Prostate gland (tissue), 2 donors: Measurements from ENCODE around the gene CARD16. TPM values are rescaled to one million over a fixed set of nuclear protein-coding genes. Genes with fewer than 3 reads are reported as not detected.

Experiments used
- DNase-seq: peaks from one replicate; pipeline ENCODE4 v3.0.0-alpha.2; 2019; ENCODE audit warnings: low spot score
- H3K27ac ChIP-seq, 2 donors: fragments of 200-600 bp; sonication (generic); 2 replicates each; pipeline ENCODE4 v1.5.1; 2017 to 2019
- H3K27me3 ChIP-seq: fragments of 200-600 bp; sonication (generic); replicated peaks from 2 replicates; pipeline ENCODE4 v1.5.1; 2019; ENCODE audit not compliant: insufficient read depth
- H3K36me3 ChIP-seq, 2 donors: fragments of 200-600 bp; sonication (generic); 1 replicate in 1 of 2; 2 replicates in 1 of 2; pipeline versions ENCODE4 v1.5.1 to v1.8.1; 2017 to 2019
- H3K4me1 ChIP-seq: fragments of 200-600 bp; sonication (generic); replicated peaks from 2 replicates; pipeline ENCODE4 v1.5.1; 2019
- H3K4me3 ChIP-seq, 2 donors: fragments of 200-600 bp; sonication (generic); 2 replicates each; pipeline ENCODE4 v1.5.1; 2017 to 2019
- H3K9me3 ChIP-seq: fragments of 200-600 bp; sonication (generic); 2 replicates; pipeline ENCODE4 v1.5.1; 2017
- POLR2A ChIP-seq: fragments of 450-650 bp; IDR thresholded peaks from one replicate; pipeline ENCODE4 v1.6.1; 2016; ENCODE audit warnings: antibody characterized with exemption, mild to moderate bottlenecking
- POLR2AphosphoS5 ChIP-seq: sonication (generic); formaldehyde crosslinking; IDR thresholded peaks from one replicate; pipeline ENCODE4 v1.6.1; 2017; ENCODE audit warnings: antibody characterized with exemption
- WGBS: methylation state at CpG from one replicate; pipeline ENCODE4 v1.1.5; 2018; 5-methylcytosine and 5-hydroxymethylcytosine counted together
- intact Hi-C: fragments of 100-400 bp; cut with DNase I; formaldehyde crosslinking; loops from one replicate; pipeline ENCODE4 v1.14.2; 2022
- total RNA-seq, 2 donors: library from RNA; depleted of rRNA; stranded (reverse); fragments of >200 nt; gene quantifications; one replicate each; pipeline ENCODE4 v1.1.0, GENCODE V29; 2016
- TF ChIP-seq, protein P1 (sequence below), 4 experiments: fragments of 200-600 bp in 2 of 4; fragments of 450-650 bp in 2 of 4; sonication (generic) in 2 of 4; IDR thresholded peaks; 1 replicate in 3 of 4; 2 replicates in 1 of 4; pipeline ENCODE4 v1.5.1; 2016 to 2019; ENCODE audit warnings: antibody characterized with exemption in 4 of 4, mild to moderate bottlenecking in 2 of 4, moderate library complexity in 2 of 4

The CARD16 gene
- total RNA-seq, 2 donors from 2014 or later, result 6.7 to 7.9 TPM

DNA sequence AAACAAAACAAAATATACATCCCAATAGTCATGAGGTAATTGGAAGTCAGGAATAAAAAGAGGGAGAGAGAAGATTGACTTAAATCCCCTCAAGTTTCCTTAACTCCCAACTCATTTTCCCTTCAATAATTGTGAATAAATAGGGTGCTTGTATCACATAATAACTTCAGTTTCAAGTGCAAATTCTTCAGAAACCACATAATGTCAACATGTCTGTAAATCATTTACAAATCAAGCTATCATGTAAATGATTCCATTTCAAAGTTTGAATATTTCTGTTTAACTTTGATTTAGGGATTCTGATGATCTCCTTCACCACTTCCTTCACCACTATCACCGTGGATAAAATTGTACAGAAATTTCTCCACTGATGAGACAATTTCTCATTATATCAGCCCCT, 45.4 kb downstream of the CARD16 start:
- H3K4me1 ChIP-seq, result no peaks in the 10 kb centered on the region
- TF ChIP-seq POLR2AphosphoS5, result no peak
- TF ChIP-seq, protein P1, sequence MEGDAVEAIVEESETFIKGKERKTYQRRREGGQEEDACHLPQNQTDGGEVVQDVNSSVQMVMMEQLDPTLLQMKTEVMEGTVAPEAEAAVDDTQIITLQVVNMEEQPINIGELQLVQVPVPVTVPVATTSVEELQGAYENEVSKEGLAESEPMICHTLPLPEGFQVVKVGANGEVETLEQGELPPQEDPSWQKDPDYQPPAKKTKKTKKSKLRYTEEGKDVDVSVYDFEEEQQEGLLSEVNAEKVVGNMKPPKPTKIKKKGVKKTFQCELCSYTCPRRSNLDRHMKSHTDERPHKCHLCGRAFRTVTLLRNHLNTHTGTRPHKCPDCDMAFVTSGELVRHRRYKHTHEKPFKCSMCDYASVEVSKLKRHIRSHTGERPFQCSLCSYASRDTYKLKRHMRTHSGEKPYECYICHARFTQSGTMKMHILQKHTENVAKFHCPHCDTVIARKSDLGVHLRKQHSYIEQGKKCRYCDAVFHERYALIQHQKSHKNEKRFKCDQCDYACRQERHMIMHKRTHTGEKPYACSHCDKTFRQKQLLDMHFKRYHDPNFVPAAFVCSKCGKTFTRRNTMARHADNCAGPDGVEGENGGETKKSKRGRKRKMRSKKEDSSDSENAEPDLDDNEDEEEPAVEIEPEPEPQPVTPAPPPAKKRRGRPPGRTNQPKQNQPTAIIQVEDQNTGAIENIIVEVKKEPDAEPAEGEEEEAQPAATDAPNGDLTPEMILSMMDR (IDR thresholded peaks at IDR 0.05), result no peak
- DNase-seq, result no peak
- no peak overlapping the region for H3K27ac ChIP-seq
- 85% methylated on average over 1 of the region's 1 CpG for WGBS
- H3K36me3 ChIP-seq, result no peaks in the 10 kb centered on the region
- no peaks in the 10 kb centered on the region for H3K9me3 ChIP-seq
- intact Hi-C loops, result no loop called here
- H3K4me3 ChIP-seq, result no peak overlapping the region
- H3K27me3 ChIP-seq, result no peaks in the 10 kb centered on the region

DNA sequence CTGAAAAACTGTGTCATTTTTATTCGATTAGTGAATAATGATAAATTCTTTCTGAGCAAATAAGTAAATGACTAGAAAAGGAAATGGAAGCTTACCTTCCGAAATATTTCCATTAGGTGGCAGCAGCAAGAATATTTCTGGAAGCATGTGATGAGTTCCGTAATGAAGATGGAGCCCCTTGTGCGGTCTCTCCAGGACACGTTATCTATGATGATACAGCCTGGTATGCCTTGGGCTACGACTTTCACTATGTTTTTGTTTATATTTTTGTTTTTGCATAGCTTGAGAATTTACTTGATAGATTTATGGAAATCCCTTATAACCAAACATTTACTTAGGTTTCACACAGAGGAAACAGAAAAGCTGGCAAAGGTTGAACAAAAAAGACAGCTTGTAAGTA, 47.8 kb downstream of the CARD16 start:
- intact Hi-C loops, result no loop called here
- Histone ChIP-seq H3K27me3 (no peaks in the 10 kb centered on the region), H3K36me3 (no peaks in the 10 kb centered on the region), H3K4me3 (no peak overlapping the region), H3K4me1 (no peaks in the 10 kb centered on the region), H3K27ac (no peak overlapping the region), H3K9me3 (no peaks in the 10 kb centered on the region)
- DNase-seq, result no peak
- 83% methylated on average over 6 of the region's 6 CpGs for WGBS
- TF ChIP-seq, protein P1 (IDR thresholded peaks at IDR 0.05), result no peak
- TF ChIP-seq POLR2AphosphoS5, result no peak
- TF ChIP-seq POLR2A, result no peak

DNA sequence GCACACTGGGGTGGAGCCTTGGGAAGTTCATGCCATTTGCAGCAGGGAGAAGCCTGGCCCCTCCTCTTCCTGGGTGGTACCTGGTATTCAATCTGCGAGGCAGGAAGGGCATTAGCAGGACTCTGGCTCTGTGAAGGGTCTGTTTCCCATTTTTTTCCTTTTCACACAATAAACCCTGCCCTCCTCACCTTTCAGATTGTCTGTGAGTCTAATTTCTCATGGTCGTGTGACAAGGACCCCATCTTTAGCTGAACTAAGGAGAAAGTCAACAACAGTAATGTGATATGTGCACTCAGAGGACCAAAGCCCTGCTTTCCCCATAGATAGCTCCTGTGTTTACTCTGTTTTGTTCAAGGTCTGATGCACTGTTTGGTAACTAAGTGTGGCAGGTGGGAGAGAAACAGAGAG, 50.1 kb downstream of the CARD16 start:
- no peaks in the 10 kb centered on the region for H3K9me3 ChIP-seq
- intact Hi-C loops, result no loop called here
- no peaks in the 10 kb centered on the region for H3K36me3 ChIP-seq
- TF ChIP-seq POLR2A, result no peak
- TF ChIP-seq POLR2AphosphoS5, result no peak
- TF ChIP-seq, protein P1 (IDR thresholded peaks at IDR 0.05), result no peak
- no peak overlapping the region for H3K4me3 ChIP-seq
- no peak for DNase-seq
- H3K27ac ChIP-seq, result no peak overlapping the region
- no peaks in the 10 kb centered on the region for H3K4me1 ChIP-seq
- H3K27me3 ChIP-seq, result no peaks in the 10 kb centered on the region
- WGBS, result 56% methylated on average over 2 of the region's 2 CpGs

DNA sequence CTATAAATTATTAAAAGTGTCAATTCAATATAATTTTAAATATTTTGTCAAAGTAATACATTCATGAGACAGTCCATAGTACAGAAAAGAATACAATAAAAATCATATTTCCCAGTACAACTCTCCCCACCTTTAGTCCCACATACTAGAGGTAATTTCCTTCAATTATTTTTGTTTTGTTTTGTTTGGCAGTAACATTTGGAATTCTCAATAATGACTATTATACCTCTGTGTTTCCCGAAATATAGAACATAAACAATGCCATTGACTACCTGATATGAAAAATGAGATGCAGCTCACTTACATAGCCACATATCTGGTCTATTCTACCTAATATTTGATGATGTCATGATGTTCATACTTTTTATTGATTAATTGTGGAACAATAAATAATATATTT, 52.4 kb downstream of the CARD16 start:
- Histone ChIP-seq H3K27ac (no peak overlapping the region), H3K36me3 (no peaks in the 10 kb centered on the region), H3K4me3 (no peak overlapping the region), H3K27me3 (no peaks in the 10 kb centered on the region), H3K9me3 (no peaks in the 10 kb centered on the region), H3K4me1 (no peaks in the 10 kb centered on the region)
- intact Hi-C loops, result no loop called here
- DNase-seq, result no peak
- 78% methylated on average over 1 of the region's 1 CpG for WGBS
- TF ChIP-seq POLR2AphosphoS5, result no peak
- TF ChIP-seq, protein P1 (IDR thresholded peaks at IDR 0.05), result no peak
- no peak for TF ChIP-seq POLR2A

DNA sequence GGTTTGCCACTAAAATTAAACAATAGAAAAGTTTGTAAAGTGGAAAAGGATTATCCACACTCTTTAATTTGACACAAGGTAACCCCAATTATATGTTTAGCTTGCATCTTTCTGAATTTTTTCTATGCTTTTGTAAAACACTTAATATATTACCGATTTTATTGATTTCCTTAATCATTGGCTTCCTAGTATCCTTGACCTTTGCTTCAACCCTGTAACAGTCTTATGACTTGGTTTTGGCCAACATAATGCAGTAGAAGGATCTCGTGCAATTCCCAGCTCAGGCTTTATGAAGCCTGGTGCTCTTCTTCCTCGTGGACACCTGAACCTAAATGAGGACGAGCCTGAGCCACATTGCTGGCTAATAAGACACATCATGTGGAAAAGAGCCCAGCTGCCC, 53.1 kb downstream of the CARD16 start:
- Histone ChIP-seq H3K27ac (no peak overlapping the region), H3K36me3 (no peaks in the 10 kb centered on the region), H3K9me3 (no peaks in the 10 kb centered on the region), H3K4me3 (no peak overlapping the region), H3K4me1 (no peaks in the 10 kb centered on the region), H3K27me3 (no peaks in the 10 kb centered on the region)
- TF ChIP-seq POLR2A, result no peak
- TF ChIP-seq POLR2AphosphoS5, result no peak
- TF ChIP-seq, protein P1 (IDR thresholded peaks at IDR 0.05), result no peak
- no peak for DNase-seq
- intact Hi-C loops, result no loop called here
- 86% methylated on average over 4 of the region's 4 CpGs for WGBS

Other genes with a start within 250 kb of the CARD16 start
- under 1 TPM; 0.85 to 0.96 TPM for gene CASP12, start 146.9 kb downstream of the CARD16 start, total RNA-seq
- 10 to 100 TPM; 43.9 to 49.8 TPM for gene CASP4, start 76.8 kb downstream of the CARD16 start, total RNA-seq
- not detected for gene CASP5, start 22.2 kb downstream of the CARD16 start, total RNA-seq
- gene CASP1, start 10.2 kb downstream of the CARD16 start, total RNA-seq, result 10 to 100 TPM in 1 of 2 donors, 1 to 10 TPM in 1; 3.5 to 20.1 TPM
- not detected for gene CARD18, start 94.4 kb upstream of the CARD16 start, total RNA-seq